GM18517 (cell line): Measurements from ENCODE around the gene KRTAP21-3.
"Not testable (repeated sequence)": the region's sequence is repeated elsewhere in the genome, so short reads cannot be mapped to it uniquely, and the experiment has no call there.

Experiments
- ATAC-seq: cut with Tn5 transposase; IDR thresholded peaks from one replicate; pipeline ENCODE4 v1.9.1; 2021; ENCODE audit warnings: mild to moderate bottlenecking, moderate library complexity; ENCODE audit not compliant: unreplicated experiment

Gene KRTAP21-3

GRCh38 chr21:30718239-30718909 is at the start of gene KRTAP21-3:
TSS of gene KRTAP21-3 (minus strand) at chr21:30718777. CDS start at chr21:30718759, 18 bp downstream.
- peak; percentile 60 for ATAC-seq

- ATAC-seq, result no peak
Measured at GRCh38 chr21:30760776-30761175, 42.2 kb upstream of the KRTAP21-3 start.

GRCh38 chr21:30758306-30758705 is 39.7 kb upstream of the KRTAP21-3 start:
- no peak for ATAC-seq

- not testable (repeated sequence) for ATAC-seq
Measured at GRCh38 chr21:30755328-30755727, 36.8 kb upstream of the KRTAP21-3 start, which contains the start of gene KRTAP21-1. TSS of gene KRTAP21-1 (minus strand) at chr21:30755428. CDS start at chr21:30755378, 50 bp downstream.

GRCh38 chr21:30747159-30747558 is 28.6 kb upstream of the KRTAP21-3 start, which contains the start of gene KRTAP21-2:
TSS of gene KRTAP21-2 (minus strand) at chr21:30747259. CDS start at chr21:30747202, 57 bp downstream.
- no peak for ATAC-seq

GRCh38 chr21:30740462-30740861 is 21.9 kb upstream of the KRTAP21-3 start:
- no peak for ATAC-seq

GRCh38 chr21:30733026-30733425 is 14.4 kb upstream of the KRTAP21-3 start:
- ATAC-seq, result no peak

GRCh38 chr21:30726726-30727125 is 8.1 kb upstream of the KRTAP21-3 start:
- ATAC-seq, result no peak

GRCh38 chr21:30719401-30719800 is 824 bp upstream of the KRTAP21-3 start:
- no peak for ATAC-seq

- ATAC-seq, result no peak
Measured at GRCh38 chr21:30717105-30717504, 1.5 kb downstream of the KRTAP21-3 start.

- no peak for ATAC-seq
Measured at GRCh38 chr21:30714946-30715345, 3.6 kb downstream of the KRTAP21-3 start.

GRCh38 chr21:30714456-30714855 is 4.1 kb downstream of the KRTAP21-3 start:
- ATAC-seq, result no peak

GRCh38 chr21:30713766-30714165 is 4.8 kb downstream of the KRTAP21-3 start:
- ATAC-seq, result no peak

- ATAC-seq, result no peak
Measured at GRCh38 chr21:30710499-30710898, 8.1 kb downstream of the KRTAP21-3 start.

- no peak for ATAC-seq
Measured at GRCh38 chr21:30707409-30707808, 11.2 kb downstream of the KRTAP21-3 start.

GRCh38 chr21:30695956-30696355 is 22.6 kb downstream of the KRTAP21-3 start:
- no peak for ATAC-seq

GRCh38 chr21:30689822-30690221 is 28.8 kb downstream of the KRTAP21-3 start:
- no peak for ATAC-seq

GRCh38 chr21:30684506-30684905 is 34.1 kb downstream of the KRTAP21-3 start:
- ATAC-seq, result no peak

GRCh38 chr21:30680586-30680985 is 38.0 kb downstream of the KRTAP21-3 start:
- no peak for ATAC-seq

- ATAC-seq, result no peak
Measured at GRCh38 chr21:30676737-30677136, 41.8 kb downstream of the KRTAP21-3 start.

- no peak for ATAC-seq
Measured at GRCh38 chr21:30674312-30674711, 44.3 kb downstream of the KRTAP21-3 start.

- no peak for ATAC-seq
Measured at GRCh38 chr21:30672985-30673650, 45.5 kb downstream of the KRTAP21-3 start.
